Neutrophil (primary cell): ENCODE results near the gene SNX11.

Source experiments
- H3K27ac ChIP-seq: fragments of 200-600 bp; sonication (generic); 2 replicates; pipeline ENCODE4 v1.5.1; 2016; ENCODE audit warnings: mild to moderate bottlenecking, moderate library complexity
- H3K27me3 ChIP-seq: fragments of 200-600 bp; sonication (generic); 2 replicates; pipeline ENCODE4 v1.6.0; 2016; ENCODE audit warnings: mild to moderate bottlenecking
- H3K36me3 ChIP-seq: fragments of 200-600 bp; sonication (generic); 2 replicates; pipeline ENCODE4 v1.5.1; 2017
- H3K4me1 ChIP-seq, 2 experiments: fragments of 200-600 bp in 1 of 2; sonication (generic) in 1 of 2; 1 replicate in 1 of 2; 2 replicates in 1 of 2; pipeline versions ENCODE4 v1.5.1 to v1.6.1; 2013 to 2016; ENCODE audit warnings: low read depth in 1 of 2, low read length in 1 of 2, mild to moderate bottlenecking in 1 of 2, moderate library complexity in 1 of 2; ENCODE audit not compliant: control insufficient read depth in 1 of 2, insufficient read depth in 1 of 2
- H3K4me3 ChIP-seq, 2 experiments: fragments of 200-600 bp in 1 of 2; sonication (generic) in 1 of 2; 1 replicate in 1 of 2; 2 replicates in 1 of 2; pipeline ENCODE4 v1.5.1; 2013 to 2016; ENCODE audit warnings: low read depth in 1 of 2, low read length in 1 of 2, mild to moderate bottlenecking in 1 of 2, moderate library complexity in 1 of 2
- H3K9me3 ChIP-seq: fragments of 200-600 bp; sonication (generic); 2 replicates; pipeline ENCODE4 v1.5.1; 2016
- CTCF ChIP-seq: fragments of 200-600 bp; sonication (generic); IDR thresholded peaks from 2 replicates; pipeline ENCODE4 v1.5.1; 2016; ENCODE audit warnings: antibody characterized with exemption

The SNX11 gene

DNA sequence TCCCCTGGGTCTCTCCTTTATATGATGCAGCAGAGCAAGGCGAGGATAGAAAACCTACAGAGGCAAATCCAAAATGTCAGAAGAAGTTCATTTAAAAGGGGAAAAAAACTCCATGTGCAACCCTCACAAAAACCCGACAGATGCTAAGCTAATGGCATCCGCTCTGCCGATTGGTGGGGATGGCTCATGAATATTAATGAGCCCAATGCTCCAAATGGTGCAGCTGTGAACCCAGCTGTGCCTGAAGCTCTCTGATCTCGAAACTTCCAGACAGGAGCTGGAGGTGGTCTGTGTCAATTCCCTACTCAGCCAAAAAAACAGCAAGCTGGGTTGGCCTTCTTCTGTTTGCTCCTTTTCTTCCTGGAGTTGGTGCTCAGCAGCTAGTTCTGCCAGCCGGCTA is 15.5 kb downstream of the SNX11 start:
- Histone ChIP-seq H3K36me3 (peaks cover 95% of the 10 kb centered on the region), H3K27me3 (no peaks in the 10 kb centered on the region), H3K4me1 (no peaks in the 10 kb centered on the region), H3K9me3 (no peaks in the 10 kb centered on the region), H3K27ac (peak overlapping the region; percentile 17), H3K4me3 (no peak overlapping the region)
- TF ChIP-seq CTCF = no peak

DNA sequence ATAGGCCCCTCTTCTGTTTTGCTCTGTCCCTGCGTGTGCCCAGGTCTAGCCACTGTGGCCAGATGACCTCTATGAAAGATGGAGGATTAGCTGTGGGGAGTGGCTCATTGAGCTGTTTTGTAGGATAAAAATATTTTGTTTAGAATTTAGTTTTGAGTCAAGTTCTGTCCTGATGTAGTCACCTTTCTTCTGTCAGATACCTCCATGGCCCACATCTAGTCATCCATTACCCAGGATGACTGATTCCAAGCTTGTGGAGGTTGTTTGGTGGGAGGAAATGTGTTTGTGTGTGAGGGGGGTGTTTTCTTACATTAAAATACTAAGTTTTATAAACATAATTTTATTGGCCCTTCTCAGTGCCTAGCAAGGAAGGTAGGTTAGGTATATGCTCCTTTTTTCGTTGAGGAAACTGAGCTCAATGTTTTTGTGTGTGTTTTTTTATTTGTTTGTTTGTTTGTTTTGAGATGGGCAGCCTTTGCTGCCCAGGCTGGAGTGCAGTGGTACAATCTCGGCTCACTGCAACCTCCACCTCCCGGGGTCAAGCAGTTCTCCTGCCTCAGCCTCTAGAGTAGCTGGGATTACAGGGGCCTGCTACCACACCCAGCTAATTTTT is 16.3 kb downstream of the SNX11 start:
- no peak for TF ChIP-seq CTCF
- Histone ChIP-seq H3K9me3 (no peaks in the 10 kb centered on the region), H3K27me3 (no peaks in the 10 kb centered on the region), H3K4me1 (no peaks in the 10 kb centered on the region), H3K27ac (peak overlapping the region; percentile 17), H3K4me3 (no peak overlapping the region), H3K36me3 (peaks cover 87% of the 10 kb centered on the region)

GRCh38 chr17:48125829-48126531 is 18.4 kb downstream of the SNX11 start:
- no peak for TF ChIP-seq CTCF
- Histone ChIP-seq H3K27me3 (no peaks in the 10 kb centered on the region), H3K4me3 (no peak overlapping the region), H3K4me1 (no peaks in the 10 kb centered on the region), H3K36me3 (peaks cover 70% of the 10 kb centered on the region), H3K27ac (peak overlapping the region; percentile 41), H3K9me3 (no peaks in the 10 kb centered on the region)

DNA sequence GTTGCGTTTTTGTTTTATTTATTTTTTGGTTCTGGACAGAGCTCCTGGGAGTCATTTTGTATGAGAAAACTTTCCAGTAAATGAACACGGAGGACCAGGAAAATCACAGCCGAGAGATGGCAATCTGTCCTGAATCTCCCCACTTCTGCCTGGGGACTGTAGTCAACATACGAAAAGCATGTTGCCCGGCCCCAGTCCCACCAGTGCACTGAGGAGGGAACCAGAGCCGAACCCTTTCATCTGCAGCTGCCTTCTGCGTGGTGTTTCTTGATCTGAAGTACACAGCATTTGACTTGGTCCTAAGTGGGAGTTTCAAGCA is 18.9 kb downstream of the SNX11 start:
- H3K36me3 ChIP-seq = peaks cover 65% of the 10 kb centered on the region
- no peak for TF ChIP-seq CTCF
- H3K27ac ChIP-seq = peak overlapping the region; percentile 41
- H3K9me3 ChIP-seq = no peaks in the 10 kb centered on the region
- H3K4me3 ChIP-seq = no peak overlapping the region
- no peaks in the 10 kb centered on the region for H3K4me1 ChIP-seq
- no peaks in the 10 kb centered on the region for H3K27me3 ChIP-seq

DNA sequence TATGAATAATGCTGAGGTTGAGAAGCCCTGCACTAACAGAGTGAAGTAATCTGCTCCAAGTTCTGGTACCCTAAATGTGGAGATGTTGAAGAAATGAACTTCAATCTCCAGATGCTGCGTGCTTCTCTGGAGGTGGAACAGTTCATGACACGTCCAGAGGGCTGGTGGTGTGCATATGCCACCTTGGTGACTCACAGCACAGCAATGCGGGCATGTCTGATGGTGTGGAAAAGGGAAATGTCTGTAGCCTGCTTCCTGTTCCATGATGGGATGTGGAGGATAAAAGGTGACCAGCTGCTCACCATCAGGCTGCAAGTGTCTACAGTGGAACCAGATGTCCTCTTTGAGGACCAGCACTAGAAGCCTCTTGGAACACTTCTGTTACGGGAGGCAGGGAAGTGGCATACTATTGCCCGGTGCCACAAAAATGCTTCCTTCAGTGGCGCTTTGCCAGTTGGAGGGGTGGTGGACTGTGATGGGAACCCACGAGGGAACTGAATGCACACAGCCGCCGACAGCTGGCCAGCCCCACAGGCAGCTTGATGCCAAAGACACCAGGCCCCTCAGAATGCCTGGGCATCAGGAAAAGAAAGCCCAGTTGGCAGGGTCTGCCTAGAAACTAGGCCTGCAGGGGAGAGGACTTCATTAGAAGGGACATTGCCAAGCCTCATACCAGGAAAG is 19.9 kb downstream of the SNX11 start:
- TF ChIP-seq CTCF = no peak
- no peaks in the 10 kb centered on the region for H3K9me3 ChIP-seq

More for the DNA sequence above, 19.9 kb downstream of the SNX11 start:
- Histone ChIP-seq H3K27ac (peak overlapping the region; percentile 41), H3K4me3 (no peak overlapping the region), H3K4me1 (no peaks in the 10 kb centered on the region), H3K27me3 (no peaks in the 10 kb centered on the region), H3K36me3 (peaks cover 55% of the 10 kb centered on the region)
